SK-N-DZ (cell line): ENCODE data around the gene UNKL.
"Not testable (repeated sequence)": the region's sequence is repeated elsewhere in the genome, so short reads cannot be mapped to it uniquely, and the experiment has no call there.

Experiments used
- DNase-seq: peaks from one replicate; pipeline ENCODE4 v3.0.0-alpha.2; 2015; ENCODE audit warnings: low spot score

UNKL gene

DNA sequence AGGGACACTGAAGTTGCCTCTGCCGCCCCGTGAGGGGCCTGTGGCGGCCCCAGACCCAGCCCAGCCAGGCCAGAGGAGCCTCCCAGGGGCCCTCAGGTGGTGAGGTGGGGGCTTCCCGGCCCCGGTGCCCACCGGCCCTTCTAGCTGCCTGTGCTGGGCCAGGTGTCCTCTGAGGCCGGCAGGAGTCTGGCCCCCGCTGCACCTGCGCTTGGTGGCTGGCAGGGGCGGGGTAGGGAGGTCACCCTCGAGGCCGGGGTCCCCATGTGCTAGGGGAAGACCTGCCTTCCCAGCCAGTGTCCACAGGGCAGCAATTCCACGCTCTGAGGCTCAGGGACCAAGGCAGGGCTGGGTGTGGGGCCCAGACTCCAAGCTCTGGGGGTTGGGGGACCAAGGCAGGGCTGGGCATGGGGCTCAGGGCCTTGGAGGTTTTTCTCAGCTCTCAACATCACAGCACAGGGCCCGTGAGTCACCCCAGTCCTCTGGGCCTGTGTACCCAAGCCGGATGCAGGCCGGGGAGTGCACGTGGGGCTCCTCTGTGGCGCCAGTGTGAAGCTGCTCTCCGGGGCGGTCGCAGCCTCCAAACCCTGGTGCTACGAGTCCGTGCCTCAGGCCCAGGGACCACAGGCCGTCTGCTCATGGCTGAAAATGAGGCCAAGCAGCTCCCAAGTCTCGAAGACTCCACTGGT is 31.2 kb upstream of the UNKL start:
- DNase-seq = no peak

DNA sequence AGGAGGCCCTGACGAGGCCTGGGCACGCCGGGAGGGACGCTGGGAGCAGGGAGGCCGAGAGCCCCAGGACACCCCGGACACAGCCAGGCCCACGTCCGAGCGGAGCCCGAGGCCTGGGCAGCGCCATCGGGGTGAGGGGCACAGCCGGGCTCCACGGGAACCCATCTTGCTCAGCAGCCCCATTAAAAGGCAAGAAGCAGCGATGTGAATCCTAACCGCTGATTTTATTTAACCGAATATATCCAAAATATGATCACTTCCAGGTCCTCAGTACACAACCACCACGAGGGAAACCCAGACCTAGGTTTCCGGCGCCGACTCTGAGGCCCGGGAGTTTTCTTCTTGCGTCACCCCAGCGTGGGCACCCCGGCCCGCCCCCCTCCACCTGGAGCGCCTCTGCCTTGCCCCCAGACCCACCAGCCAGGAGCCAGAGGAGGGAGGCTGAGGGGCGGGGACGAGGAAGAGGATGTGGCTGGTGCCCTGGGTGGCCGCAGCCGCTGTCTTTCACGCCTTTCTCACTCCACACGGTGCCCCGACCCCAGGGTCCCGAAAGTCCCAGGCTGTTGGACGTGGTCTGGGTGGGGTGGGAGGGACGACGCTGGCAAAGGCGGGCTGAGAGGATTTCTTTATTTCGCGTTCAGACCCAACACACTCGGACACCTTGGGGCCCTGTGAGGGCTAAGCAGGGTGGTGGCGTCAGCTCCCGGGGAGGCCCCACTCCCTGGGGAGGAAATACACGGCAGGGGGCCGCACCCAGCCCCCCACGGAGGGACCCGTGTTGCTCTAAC is 30.4 kb upstream of the UNKL start:
- no peak for DNase-seq

DNA sequence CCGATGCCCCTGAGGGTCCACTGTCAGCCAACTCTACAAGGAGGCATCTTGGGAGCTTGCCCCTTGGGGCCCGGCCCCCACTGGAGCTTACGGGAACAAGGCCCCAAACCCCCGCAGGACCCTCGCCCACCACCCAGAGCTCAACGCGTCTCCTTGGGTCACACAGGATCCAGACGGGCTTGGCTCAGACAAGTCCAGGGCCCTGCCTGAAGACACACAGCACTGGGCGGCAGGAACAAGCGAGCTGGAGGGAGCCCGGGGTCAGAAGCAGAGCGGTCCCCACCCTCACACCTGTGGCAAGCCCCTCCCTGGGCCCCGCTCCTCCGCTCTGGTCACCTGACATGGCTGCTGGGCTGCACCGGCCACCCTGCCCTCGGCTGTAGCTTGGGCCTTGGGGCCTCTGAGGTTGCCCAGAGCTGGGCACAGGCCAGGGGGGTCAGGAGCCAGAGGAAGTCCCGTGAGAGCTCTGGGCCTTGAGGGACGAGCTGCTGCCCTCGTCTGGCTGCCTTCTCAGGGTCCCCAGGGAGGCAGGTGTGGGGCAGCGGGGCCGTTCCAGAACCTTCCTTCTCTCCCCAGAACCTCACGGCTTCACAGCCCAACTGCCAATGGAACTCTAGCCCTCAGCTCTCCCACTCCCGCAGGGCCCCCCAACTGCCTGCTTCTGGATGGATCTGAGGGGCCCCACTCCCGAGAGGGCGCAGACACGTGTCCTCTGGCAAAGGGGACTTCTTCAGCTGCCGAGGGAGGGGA is 29.7 kb upstream of the UNKL start, which contains the start of gene CCDC154:
CCDC154 (minus strand) TSS at position 577 of the 750 bp plus-strand sequence; CDS start at position 343, 234 bp downstream.
- DNase-seq = no peak

DNA sequence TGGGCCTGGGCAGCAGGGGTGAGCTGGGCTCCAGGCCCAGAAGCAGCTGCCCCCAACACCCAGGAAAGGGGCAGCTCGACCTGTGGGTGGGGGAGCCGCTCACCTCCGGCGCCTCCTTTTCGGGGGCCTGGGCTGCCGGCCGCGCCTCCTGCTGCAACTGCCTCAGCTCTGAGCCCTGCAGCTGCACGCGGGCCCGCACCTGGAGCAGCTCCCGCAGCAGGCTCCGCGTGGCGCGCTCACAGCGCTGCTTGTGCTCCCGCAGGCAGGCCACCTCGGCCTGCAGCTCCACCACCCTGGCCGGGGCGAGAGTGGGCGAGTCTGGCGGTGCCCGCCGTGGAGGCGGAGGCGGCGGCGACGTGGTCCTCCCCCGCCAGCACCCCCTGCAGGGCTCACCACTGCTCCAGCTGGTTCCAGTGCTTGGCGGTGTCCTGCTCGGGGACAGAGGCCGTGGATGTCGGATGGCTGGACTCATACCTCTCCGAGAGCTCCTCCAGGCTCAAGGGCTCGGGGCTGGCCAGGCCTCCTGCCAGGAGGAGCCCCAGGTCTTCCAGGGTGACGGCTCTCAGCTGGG is 29.0 kb upstream of the UNKL start:
- DNase-seq = peak; percentile 41

DNA sequence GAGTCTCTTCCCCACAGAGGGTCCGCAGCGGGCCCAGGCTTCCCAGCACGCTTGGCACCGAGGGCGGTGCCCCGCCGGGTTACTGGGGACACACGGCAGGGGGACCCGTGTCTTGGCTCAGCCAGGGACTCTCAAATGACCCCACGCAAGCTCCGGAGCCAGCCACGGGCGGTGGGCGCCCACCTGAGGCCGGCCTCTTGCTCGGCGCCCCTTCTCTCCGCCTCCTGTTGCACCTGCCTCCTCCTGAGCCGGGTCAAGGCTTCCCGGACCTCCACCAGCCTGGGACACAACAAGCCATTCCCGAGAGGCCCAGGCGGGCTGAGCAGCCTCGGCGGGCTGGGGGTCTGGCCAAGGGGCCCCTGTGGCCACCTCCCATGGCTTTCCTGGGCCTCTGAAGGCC is 28.2 kb upstream of the UNKL start:
- DNase-seq = no peak

DNA sequence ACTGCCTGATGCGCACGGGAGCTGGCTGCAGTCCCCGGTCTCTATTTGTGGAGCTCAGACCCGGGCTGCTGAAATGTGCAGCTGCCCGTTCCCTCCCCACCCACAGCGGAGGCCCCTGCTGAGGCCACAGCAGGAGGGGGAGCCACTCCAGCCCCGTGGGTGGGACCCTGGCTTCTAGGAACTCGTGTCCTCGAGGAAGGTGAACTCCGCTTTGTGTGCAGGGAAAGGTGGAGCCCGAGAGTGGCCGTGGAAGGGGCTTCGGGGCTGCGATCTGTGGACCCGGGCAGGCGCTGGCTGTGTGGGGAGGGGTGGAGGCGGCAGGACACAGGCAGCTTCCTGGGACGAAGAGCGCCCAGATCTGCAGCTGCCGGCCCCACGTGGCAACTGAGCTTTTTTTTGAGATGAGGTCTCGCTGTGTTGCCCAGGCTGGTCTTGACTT is 26.9 kb upstream of the UNKL start:
- no peak for DNase-seq

DNA sequence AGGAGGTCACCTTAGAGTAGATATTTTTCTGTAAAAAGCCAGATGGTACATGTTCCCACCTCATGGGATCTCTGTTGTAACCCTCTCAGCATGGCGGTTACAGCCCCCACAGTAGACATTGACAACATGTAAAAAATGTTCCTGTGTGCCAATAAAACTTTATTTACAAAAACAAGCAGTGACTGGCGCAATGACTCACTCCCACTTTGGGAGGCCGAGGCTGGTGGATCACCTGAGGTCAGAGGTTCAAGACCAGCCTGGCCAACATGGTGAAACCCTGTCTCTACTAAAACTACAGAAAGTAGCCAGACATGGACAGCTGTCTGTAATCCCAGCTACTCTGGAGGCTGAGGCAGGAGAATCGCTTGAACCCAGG is 25.2 kb upstream of the UNKL start:
- DNase-seq = not testable (repeated sequence)

DNA sequence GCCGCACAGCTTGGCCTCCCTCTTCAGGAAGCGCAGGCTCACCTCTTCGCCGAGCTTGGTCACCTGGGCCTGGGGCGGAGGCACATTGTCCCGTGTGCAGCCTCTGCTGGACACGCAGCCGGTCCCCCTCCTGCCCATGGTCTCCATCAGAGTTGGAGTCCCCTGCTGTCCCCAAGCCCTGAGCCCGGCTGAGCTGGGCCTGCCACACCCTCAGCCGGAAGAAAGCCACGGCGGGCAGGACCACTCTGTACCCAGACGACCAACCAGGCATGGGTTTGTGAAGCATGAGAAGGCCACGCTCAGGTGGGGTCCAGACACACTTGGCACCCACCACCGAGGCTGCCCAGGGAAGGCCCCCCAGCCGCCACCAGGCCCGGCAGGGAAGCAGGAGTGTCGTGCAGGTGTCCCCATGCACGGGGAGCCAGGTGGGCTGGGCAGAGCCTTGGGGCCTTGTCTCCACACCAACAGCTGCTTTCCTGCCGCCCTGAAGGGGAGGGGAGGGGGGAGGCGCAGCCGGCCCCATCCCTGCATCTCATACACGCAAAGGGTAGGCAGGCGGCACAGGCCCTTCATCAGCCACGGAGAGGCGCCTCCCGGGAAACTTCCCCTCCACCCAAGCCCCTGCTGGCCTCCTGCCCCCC is 24.7 kb upstream of the UNKL start:
- DNase-seq = no peak

DNA sequence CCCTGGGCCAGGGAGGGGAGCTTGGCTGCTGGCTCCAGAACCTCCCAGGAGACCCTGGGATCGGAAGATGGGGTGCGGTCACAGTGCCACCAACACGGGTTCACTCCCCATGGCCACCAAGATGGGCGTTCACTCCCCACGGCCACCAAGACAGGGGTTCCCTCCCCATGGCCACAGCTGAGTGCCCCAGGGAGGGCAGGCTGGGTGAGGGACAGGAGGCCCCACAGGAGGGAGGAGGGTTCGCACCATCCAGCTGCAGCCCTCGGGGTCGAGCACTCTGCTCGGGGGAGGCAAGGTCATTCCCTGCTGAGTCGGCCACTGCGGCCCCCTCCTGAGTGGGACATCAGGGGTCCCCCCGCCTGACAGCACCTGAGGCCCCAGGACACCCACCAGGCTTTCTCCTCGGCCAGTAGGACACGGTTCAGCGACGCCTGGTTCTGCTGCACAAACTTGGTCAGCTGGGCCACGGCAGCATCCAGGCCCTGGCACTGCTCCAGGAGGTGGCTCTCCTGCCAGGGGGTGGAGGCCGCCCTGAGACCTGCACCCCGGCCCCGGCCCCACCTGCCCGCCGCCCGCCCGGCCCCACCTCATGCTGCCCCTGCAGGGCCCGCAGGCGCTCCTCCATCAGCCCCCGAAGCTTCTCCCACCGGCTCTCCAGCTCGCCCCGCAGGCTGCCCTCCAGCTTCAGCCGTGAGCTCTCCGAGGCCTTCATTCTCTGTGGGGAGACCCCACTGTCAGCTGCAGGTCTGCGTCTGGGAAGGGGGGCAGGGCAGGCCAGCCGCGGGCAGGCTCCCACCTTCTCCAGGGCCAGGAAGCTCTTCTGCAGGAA is 23.9 kb upstream of the UNKL start:
- DNase-seq = no peak

DNA sequence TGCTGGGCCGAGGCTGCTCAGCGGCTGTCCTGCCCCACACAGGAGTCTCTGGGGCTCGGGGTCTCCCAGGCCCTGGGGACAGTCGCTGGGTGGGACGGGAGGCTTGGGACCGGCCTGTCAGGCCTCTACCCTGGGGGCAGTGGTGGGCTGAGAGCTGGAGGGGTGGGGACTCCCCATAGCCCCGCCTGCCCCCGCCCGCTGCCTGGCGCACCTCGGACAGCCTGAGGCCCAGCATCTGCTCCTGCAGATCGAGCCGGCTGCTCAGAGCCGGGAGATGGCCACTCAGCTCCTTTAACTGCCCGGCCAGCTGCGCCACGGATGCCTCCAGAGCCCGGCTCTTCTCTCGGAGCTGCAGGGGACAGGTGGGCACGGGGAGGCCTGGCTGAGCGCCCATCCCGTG is 23.1 kb upstream of the UNKL start:
- DNase-seq = peak; percentile 75

DNA sequence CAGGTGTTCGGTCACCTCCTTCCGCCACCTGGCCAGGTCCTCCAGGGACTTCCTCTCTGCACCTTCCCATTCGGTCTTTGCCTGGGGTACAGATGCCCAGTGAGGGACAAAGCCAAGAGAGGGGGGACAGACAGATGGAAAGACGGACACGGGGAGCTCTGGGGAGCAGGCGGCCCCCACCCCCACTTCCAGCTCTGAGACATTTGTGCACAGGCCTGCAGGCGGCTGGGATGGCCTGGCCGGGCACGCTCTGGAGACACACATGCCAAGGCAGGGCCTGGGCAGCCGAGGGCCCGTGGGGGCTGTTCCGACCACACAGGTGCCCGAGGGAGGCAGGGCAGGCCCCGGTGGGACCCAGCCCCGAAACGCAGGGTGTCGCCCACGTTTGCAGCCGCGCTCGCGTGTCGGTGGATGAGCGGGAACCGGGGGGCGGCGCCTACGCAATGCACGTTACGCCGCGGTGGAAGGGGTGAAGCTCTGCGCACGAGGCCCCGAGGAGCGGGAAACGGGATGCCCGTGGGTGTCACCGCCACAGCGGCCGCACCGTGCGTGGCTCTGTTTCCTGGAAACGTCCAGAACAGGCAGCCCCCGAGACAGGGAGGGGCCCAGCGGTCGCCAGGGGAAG is 22.3 kb upstream of the UNKL start:
- no peak for DNase-seq

DNA sequence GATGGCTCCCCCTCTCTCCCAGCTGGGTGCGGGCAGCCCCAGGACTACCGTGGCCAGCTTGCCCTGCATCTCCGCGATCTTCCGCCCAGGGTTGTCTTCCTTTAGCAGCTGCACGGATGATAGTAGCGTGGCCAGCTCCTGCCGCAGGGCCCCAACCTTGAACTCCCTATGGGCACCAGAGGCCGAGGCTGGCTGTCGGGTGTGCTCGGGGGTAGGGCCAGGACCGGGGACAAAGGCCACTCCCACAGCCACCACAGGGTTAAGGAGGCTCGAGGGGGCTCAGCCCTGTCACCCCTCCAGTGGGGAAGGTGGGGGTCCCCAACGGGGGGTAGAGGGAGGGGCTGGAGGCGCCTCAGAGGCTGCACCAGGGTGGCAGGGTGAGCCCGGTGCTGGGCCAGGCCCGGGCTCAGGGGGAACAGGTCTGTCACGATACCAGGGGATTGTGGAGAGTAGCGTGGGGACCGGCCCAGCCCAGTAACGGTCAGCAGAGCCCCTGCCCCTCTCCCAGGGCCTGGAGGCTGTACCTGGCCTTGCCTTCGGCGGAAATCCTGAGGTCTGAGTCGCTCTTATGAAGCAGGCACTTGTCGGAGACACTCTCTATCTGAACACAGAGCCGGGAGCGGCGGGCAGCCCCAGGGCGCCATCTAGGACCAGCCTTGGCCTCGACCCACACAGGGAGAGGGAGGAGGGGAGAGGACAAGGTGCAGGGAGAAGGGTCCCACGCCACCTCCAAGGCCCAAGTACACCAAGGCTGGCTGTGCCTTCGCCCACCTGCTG is 21.6 kb upstream of the UNKL start:
- DNase-seq = peak; percentile 67

DNA sequence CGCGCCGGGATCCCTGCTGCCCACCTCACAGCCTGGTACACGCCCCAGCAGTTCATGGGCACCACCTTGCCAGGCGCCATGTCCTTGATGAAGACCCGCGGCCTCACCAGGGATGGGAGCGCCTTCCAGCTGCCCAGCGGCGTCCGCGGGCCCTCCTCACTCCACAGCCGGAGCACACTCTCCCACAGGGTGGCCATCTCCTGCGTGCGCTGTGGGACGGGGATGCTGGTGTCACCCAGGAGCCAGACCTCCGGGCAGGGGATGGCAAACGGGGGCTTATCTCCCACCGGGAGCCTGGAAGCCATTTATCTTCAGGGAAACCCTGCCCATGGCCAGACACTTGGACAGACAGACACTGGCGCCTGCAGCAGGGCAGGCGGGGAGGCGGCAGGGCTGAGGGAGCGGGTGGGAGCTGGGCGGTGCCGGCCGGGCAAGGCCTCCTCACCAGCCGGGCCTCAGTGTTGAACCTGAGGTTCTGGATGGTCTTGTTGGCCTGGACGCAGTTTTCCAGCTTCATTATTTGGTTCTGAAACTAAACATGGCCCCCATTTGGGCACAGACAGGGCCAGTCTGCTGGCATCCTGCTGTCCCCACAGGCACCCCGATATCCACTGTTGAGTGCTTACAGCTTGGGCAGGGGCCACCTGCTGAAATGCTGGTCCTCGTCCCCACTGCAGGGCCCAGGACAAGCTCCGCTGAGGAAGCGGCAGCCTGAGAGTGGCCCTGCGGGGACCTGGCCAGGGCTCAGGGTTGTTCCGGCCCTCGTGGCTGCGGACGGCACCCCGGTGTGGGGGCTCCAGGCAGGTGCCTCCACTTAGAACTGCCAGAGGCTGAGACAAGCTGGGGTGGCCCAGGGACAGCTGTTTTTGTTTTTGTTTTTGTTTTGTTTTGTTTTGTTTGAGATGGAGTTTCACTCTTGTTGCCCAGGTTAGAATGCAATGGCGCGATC is 20.4 kb upstream of the UNKL start:
- DNase-seq = no peak

DNA sequence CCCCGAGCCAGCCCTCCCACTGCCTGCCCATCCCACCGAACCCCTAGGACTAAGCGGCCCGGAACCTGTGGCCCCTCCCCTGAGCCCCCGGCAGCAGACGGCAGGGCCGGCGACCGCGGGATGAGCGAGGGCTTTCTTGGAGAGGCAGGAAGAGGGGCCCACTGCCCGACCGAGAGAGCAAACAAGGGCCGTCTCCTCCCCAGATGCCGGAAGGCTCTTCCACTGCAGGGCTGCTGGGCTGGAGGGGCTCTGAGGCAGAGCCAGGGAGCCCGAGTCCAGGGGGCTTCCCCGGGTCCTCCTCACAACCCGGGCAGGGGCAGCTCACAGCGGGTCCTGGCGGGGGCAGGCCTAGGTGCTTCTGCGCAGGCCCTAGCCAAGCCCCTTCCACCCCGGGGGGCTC is 19.3 kb upstream of the UNKL start:
- no peak for DNase-seq

DNA sequence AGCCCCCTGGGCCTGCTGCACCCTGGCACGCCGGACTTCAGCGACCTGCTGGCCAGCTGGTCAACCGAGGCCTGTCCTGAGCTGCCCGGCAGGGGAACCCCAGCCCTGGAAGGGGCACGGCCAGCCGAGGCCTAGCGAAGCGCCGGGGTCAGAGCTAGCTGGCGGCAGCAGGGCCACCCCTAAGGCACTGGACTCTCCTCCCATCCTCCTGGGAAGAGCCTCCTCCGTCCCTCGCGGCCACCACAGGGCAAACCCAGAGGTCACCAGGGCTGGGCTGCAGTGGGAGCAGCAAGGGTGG is 18.7 kb upstream of the UNKL start:
- DNase-seq = no peak

DNA sequence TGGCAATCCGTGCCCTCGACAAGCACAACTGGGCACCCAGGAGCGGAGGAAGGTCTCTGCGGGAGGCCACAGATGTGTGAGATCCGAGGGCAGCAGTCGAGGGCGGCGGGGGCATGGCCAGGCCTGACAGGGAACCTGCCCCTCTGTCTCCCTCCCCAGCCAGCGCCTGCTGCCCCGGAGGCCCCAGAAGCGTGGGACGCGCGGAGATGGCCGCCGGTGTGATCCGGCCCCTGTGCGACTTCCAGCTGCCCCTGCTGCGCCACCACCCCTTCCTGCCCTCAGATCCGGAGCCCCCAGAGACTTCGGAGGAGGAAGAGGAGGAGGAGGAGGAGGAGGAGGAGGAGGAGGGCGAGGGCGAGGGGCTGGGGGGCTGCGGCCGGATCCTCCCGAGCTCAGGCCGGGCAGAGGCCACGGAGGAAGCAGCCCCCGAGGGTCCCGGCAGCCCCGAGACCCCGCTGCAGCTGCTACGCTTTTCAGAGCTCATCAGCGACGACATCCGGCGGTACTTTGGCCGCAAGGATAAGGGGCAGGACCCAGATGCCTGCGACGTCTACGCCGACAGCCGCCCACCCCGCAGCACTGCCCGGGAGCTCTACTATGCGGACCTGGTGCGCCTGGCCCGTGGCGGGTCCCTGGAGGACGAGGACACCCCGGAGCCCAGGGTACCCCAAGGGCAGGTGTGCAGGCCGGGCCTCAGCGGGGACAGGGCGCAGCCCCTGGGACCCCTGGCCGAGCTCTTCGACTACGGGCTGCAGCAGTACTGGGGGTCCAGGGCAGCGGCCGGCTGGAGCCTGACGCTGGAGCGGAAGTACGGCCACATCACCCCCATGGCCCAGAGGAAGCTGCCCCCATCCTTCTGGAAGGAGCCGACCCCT is 18.1 kb upstream of the UNKL start:
- DNase-seq = no peak

DNA sequence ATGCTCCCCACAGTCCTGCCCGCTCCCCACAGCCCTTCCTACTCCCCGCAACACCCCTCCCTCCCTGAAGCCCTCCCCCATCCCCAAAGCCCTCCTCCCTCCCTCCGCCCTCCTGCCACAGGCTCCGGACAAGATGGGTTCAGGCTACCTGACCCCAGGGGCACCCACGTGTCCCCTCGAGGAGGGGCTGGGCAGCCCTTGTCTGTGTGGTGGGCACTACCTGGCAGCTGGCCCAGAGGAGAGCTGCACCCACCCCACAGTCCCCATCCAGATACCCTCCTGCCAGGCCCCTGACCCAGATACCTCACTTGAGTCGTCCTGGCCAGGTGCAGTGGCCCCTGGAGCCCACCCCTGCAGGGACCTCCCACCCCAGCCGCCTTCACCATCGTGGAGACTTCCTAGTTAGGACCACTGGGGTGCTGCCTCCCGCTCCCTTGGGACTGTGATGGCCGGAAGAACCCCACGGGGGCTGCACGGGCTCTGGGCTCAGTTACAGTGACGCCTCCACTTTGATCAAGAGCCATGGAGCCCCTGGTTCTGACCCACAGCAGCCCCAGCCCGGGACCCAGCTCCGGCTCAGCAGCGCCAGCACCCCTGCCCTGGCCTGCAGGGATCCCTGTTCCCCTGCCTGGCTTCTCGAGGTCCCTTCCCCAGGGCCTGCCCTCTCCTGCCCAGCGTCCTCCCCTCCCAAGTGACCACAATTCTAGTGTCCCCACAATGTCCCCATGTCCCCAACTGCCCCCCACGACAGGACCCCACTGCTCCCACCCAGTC is 17.2 kb upstream of the UNKL start:
- DNase-seq = no peak
